Activated gamma-delta T cell treated with anti-CD3 and anti-CD28 coated beads, Interleukin-2, amount 50 U/mL, for 16 hours (primary cell): ENCODE results near the gene MYO15A.

Experiments
- DNase-seq: peaks from one replicate; pipeline ENCODE4 v3.0.0-alpha.2; 2020; ENCODE audit warnings: low read depth

MYO15A gene, protein sequence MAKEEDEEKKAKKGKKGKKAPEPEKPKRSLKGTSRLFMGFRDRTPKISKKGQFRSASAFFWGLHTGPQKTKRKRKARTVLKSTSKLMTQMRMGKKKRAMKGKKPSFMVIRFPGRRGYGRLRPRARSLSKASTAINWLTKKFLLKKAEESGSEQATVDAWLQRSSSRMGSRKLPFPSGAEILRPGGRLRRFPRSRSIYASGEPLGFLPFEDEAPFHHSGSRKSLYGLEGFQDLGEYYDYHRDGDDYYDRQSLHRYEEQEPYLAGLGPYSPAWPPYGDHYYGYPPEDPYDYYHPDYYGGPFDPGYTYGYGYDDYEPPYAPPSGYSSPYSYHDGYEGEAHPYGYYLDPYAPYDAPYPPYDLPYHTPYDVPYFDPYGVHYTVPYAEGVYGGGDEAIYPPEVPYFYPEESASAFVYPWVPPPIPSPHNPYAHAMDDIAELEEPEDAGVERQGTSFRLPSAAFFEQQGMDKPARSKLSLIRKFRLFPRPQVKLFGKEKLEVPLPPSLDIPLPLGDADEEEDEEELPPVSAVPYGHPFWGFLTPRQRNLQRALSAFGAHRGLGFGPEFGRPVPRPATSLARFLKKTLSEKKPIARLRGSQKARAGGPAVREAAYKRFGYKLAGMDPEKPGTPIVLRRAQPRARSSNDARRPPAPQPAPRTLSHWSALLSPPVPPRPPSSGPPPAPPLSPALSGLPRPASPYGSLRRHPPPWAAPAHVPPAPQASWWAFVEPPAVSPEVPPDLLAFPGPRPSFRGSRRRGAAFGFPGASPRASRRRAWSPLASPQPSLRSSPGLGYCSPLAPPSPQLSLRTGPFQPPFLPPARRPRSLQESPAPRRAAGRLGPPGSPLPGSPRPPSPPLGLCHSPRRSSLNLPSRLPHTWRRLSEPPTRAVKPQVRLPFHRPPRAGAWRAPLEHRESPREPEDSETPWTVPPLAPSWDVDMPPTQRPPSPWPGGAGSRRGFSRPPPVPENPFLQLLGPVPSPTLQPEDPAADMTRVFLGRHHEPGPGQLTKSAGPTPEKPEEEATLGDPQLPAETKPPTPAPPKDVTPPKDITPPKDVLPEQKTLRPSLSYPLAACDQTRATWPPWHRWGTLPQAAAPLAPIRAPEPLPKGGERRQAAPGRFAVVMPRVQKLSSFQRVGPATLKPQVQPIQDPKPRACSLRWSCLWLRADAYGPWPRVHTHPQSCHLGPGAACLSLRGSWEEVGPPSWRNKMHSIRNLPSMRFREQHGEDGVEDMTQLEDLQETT (N-terminal part only)

GRCh38 chr17:18108401-18109312, at the start of gene MYO15A:
Gene MYO15A (plus strand): TSS chr17:18108756. CDS start chr17:18118801, 10,045 bp downstream.
- DNase-seq, result no peak

DNA sequence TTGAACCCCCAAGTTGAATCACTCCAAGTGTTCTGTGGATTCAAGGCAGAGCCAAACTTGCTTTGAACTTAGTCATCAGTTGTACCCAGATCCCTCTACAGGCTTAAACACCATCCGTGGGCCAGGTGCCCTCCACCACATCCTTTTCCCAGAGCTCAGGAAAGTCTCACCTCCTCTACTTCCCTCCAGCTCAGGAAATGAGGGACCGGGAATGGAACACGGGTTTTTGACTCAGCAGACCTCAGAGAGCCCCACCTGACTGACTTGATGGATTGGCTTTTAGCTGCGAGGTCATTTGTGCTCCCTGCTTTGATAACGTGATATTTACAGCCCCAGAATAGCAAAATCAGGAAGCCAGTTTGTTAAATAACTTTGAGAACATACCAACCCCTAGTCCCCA, 49.3 kb upstream of the MYO15A start:
- DNase-seq, result no peak

GRCh38 chr17:18064053-18064452, 44.5 kb upstream of the MYO15A start:
- no peak for DNase-seq

DNA sequence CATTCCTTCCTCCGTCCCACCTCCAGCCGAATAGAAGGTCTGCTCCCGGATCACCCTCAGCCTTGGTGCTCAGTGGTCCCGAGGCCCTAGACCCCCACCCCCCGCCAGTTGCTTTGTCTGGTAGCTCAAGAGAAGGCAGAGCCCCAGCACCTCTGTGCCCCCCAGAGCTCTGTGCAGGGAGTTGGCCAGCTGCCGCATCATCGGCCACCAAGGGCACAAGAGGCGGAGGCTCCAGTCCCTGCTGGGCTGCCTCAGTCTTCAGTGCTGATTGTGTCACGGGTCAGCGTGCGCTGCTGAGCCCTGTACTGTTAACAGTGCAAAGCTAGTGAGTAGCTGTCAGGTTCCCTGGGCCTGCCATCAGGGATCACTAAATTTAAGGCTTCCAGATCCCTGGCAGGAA, 43.0 kb upstream of the MYO15A start:
- DNase-seq, result no peak

- no peak for DNase-seq
Observed at GRCh38 chr17:18066866-18067265, 41.7 kb upstream of the MYO15A start.

GRCh38 chr17:18069101-18069500, 39.5 kb upstream of the MYO15A start:
- no peak for DNase-seq

GRCh38 chr17:18070861-18071340, 37.7 kb upstream of the MYO15A start:
- no peak for DNase-seq

- no peak for DNase-seq
Observed at GRCh38 chr17:18071751-18072150, 36.8 kb upstream of the MYO15A start.

DNA sequence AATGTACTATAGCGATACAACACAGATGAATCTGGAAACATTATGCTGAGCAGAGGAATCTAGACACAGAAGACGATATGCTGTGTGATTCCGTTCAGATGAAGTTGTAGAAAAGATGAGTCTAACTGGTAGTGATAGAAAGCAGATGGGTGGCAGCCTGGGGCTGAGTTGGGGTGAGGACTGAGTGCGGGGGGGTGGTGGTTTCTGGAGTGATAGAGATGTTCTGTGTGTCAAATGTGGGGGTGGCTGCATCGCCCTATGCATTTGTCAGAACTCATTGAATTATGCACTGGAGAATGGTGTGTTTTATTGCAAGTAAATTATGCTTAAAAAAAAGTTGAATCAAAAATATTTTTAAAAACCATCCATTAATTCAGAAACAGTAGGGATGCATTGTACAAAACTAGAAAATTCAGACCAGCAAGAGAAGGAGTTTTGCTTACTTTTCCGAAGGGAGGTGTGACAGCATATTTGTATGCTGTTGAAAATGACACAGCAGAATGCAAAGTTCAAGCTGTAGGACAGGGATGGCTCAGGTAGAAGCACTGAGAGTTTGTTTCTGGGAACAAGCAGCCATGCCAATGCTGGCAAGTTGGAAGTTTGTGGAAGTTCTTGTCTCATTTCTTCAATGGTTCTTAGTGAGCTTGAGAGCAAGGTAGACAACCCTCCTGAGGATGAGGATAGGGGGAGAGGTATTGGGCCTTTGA, 33.8 kb upstream of the MYO15A start:
- no peak for DNase-seq

- DNase-seq, result no peak
Observed at GRCh38 chr17:18076936-18077335, 31.6 kb upstream of the MYO15A start.

GRCh38 chr17:18079543-18079942, 29.0 kb upstream of the MYO15A start:
- no peak for DNase-seq

- no peak for DNase-seq
Observed at GRCh38 chr17:18084256-18084655, 24.3 kb upstream of the MYO15A start.

DNA sequence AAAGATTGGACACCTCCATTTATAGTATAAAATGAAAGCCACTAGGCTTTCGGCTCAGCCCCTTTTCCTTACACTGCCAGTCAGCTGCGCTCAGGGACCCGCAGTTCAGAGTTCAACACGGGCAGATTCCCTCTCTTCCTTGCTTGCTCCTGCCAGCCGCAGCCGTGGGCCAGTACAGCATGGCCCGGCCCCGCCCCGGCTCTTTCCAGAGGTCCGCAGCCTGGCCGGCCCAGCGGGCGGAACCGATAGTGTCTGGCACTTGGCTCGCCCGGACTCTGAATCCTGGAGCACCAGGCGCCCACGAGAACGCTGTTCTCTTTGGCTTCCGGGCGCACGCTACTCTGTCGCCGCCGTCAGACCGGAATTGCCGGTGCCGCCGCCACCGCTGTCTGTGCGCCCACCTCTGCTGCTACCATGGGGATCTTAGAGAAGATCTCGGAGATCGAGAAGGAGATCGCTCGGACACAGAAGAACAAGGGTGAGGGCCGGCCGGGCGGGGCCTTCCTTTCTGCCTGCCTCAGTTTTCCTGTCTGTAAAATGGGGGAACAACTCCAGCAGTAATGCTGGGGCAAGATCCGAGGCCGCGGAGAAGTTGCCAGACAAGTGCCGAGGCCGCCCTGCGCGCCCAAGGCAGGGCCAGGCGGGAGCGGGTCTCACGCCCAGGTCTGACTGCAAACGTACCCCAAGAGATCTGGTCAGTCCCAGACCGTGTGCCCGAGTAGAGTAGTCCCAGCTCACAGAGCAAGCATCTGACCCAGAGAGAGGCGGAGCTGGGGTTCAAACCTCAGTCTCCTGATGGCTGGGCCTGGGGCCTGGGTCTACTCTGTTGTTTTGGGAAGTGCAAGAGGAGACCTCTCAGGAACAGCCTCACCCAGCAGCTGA, 20.7 kb upstream of the MYO15A start, which contains the start of gene DRG2:
Gene DRG2, plus strand, starts transcription at position 339 of the 882 bp plus-strand sequence. Its CDS starts 76 bp downstream, at position 415.
- DNase-seq, result peak; percentile 84

DNA sequence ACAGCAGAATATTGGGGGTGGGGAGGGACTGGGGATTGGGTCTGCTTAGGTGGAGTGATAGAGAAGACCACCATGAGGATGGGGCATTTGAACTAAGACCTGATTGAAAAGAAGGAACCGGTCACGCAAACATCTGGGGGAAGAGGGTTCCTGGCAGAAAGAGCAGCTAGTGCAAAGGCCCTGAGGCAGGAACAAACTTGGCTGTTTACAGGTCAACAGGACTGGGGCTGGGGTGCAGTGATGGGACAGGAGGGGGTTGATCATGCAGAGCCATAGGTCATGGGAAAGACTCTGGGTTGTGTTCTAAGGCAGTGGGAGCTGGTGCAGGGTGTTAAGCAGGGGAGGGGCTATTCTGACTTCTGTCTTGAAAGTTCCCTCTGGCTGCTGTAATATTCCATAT, 18.9 kb upstream of the MYO15A start:
- DNase-seq, result no peak

- DNase-seq, result no peak
Observed at GRCh38 chr17:18093616-18094408, 14.7 kb upstream of the MYO15A start.

DNA sequence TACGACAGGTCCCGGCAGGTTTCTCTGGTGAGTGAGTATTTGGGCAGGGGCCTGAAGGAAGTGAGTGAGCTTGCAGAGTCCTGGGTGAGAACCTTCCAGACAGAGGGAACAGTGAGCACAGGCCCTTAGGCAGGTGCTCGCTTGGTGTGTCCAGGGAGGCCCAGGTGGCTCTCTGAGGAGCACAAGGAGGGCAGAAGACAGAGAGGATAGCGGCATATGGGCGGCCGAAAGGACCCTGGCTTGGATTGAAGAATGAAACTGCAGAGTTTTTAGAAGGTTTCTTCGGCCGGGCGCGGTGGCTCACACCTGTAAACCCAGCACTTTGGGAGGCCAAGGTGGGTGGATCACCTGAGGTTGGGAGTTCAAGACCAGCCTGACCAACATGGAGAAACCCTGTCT, 14.1 kb upstream of the MYO15A start:
- no peak for DNase-seq

DNA sequence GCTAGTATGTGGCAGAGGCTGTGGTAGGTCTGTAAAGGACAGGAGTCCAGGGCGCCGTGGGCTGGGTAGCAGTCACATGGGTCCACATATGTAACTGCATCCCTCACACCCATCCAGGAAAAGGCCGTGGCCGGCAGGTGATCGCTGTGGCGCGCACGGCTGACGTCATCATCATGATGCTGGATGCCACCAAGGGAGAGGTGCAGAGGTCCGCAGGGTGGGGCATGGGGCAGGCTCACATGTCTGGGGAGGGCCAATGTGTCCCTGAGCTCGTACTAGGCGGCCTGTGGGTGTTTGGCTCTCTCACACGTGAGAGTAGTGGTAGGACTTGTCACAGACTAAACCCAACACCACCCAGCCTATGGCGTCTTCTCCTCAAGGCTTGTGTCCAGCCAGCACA, 9.0 kb upstream of the MYO15A start:
- no peak for DNase-seq

GRCh38 chr17:18100616-18101015, 7.9 kb upstream of the MYO15A start:
- DNase-seq, result no peak
